ENCODE measurements around the gene CERS6.

The CERS6 gene

DNA sequence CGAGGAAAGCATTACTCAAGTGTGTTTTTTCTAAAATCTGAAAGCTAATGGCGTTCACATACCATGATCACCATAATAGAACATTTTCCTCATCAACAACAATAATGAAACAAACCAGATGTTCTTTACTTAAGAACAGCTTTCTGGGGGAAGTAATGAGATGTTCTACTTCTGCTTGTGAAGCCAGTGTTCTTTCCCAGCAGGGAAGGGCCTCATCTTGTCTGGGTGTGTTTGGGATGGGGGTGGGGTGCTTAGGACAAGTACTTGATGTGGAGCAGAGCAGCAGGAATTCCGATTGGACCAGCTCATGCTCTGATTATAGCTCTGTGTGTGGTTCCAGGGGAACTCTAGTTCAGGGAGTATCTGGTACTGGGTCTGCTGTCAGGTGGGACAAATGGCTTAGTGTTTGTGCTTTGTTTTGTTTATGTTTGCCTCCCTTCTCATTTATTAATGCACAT lies 183.4 kb downstream of the CERS6 start:
- Histone ChIP-seq H3K9me3 (ENCODE audit: severe bottlenecking) (no peaks in the 10 kb centered on the region), H3K36me3 (no peaks in the 10 kb centered on the region), H3K4me3 (ENCODE audit: low read depth, low read length) (no peak overlapping the region), H3K27ac (no peak overlapping the region), H3K27me3 (ENCODE audit: insufficient read depth, low read depth, severe bottlenecking) (no peaks in the 10 kb centered on the region)
- TF ChIP-seq, protein P1, sequence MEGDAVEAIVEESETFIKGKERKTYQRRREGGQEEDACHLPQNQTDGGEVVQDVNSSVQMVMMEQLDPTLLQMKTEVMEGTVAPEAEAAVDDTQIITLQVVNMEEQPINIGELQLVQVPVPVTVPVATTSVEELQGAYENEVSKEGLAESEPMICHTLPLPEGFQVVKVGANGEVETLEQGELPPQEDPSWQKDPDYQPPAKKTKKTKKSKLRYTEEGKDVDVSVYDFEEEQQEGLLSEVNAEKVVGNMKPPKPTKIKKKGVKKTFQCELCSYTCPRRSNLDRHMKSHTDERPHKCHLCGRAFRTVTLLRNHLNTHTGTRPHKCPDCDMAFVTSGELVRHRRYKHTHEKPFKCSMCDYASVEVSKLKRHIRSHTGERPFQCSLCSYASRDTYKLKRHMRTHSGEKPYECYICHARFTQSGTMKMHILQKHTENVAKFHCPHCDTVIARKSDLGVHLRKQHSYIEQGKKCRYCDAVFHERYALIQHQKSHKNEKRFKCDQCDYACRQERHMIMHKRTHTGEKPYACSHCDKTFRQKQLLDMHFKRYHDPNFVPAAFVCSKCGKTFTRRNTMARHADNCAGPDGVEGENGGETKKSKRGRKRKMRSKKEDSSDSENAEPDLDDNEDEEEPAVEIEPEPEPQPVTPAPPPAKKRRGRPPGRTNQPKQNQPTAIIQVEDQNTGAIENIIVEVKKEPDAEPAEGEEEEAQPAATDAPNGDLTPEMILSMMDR (IDR thresholded peaks at IDR 0.05; ENCODE audit: low read depth, low read length): no peak
- DNase-seq: no peak

DNA sequence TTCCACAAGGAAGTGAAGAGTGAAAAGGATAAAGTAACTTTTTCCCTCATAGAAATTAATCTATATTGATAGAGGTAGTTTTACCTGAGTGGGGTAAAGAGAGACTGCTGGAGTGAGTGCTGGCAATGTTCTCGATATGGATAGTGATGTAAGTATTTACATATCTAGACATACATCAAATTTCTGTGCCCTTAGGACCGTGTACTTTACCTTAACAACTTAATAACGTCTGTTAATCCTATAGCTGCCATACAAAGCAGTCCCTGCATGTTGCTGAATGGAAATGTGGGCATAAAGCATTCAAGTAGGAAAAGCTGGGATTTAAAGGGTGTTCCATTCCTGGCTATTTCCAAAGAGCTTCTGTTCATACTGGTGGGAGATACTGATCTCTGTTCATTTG lies 184.0 kb downstream of the CERS6 start:
- H3K9me3 ChIP-seq (ENCODE audit: severe bottlenecking): no peaks in the 10 kb centered on the region
- no peaks in the 10 kb centered on the region for H3K27me3 ChIP-seq (ENCODE audit: insufficient read depth, low read depth, severe bottlenecking)

DNA sequence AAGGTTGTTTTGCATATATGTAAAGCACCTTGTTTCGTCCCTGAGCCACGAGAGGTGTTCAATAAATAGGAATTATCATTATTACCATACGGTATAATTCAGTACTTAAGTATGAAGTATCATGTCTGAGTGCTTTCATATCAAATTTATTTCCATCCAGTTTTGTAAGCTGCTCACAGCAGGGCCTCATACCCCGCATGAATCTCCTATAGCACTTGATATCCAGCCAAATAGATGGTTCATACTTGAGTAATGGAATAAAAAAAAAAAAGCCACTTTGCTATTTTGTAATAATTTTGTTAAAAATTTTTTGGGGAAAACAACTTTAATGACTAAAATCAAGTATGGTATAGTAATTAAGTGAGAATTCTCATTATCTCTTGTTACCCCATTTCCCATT lies 185.6 kb downstream of the CERS6 start:
- no peaks in the 10 kb centered on the region for H3K36me3 ChIP-seq
- DNase-seq: no peak
- H3K27ac ChIP-seq: no peak overlapping the region
- no peak overlapping the region for H3K4me3 ChIP-seq (ENCODE audit: low read depth, low read length)
- TF ChIP-seq, protein P1 (IDR thresholded peaks at IDR 0.05; ENCODE audit: low read depth, low read length): no peak
- H3K9me3 ChIP-seq (ENCODE audit: severe bottlenecking): no peaks in the 10 kb centered on the region
- no peaks in the 10 kb centered on the region for H3K27me3 ChIP-seq (ENCODE audit: insufficient read depth, low read depth, severe bottlenecking)

More for the DNA sequence above, 184.0 kb downstream of the CERS6 start:
- DNase-seq: no peak
- H3K27ac ChIP-seq: no peak overlapping the region
- H3K4me3 ChIP-seq (ENCODE audit: low read depth, low read length): no peak overlapping the region
- TF ChIP-seq, protein P1 (IDR thresholded peaks at IDR 0.05; ENCODE audit: low read depth, low read length): no peak
- no peaks in the 10 kb centered on the region for H3K36me3 ChIP-seq

DNA sequence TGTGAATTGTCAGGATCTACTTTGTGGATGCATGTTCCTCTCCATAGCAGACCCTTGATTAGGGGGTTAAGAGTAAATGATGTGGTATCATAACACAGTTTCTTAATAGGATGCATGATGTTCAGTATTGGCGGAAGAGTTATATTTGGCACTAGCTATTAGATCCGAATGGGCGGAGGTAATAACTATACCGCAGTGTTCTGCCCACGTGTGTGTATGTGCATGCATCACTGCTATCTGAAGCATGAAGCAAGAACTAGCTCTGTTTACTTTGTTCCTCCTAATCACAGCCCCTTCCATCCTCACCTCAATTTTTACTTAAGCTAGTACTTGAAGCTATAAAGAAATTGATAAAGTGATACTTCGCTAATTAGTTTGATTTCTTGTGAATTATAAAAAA lies 186.8 kb downstream of the CERS6 start:
- Histone ChIP-seq H3K36me3 (no peaks in the 10 kb centered on the region), H3K9me3 (ENCODE audit: severe bottlenecking) (no peaks in the 10 kb centered on the region), H3K4me3 (ENCODE audit: low read depth, low read length) (no peak overlapping the region), H3K27me3 (ENCODE audit: insufficient read depth, low read depth, severe bottlenecking) (no peaks in the 10 kb centered on the region), H3K27ac (no peak overlapping the region)
- no peak for DNase-seq
- TF ChIP-seq, protein P1 (IDR thresholded peaks at IDR 0.05; ENCODE audit: low read depth, low read length): no peak

DNA sequence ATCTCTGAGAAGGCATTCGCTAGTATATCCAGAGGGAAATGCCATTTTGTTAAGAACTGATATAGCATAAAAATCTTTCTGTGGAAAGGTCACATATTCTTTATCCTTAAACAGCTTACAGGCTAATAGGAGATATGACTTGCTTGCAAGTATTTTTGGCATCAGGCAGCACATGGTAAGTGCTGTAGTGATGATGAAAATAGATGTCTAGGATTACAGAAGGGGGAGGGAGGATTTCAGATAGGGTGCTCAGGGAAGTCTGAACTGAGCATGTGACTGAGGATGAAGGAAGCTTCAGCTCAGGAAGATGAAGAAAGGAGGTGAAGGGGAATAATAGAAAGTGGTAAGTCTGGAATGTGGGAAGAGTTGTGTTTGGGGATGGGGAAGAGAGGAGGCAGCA lies 187.9 kb downstream of the CERS6 start:
- no peak for DNase-seq
- no peaks in the 10 kb centered on the region for H3K27me3 ChIP-seq (ENCODE audit: insufficient read depth, low read depth, severe bottlenecking)
- no peaks in the 10 kb centered on the region for H3K9me3 ChIP-seq (ENCODE audit: severe bottlenecking)
- TF ChIP-seq, protein P1 (IDR thresholded peaks at IDR 0.05; ENCODE audit: low read depth, low read length): no peak
- H3K27ac ChIP-seq: no peak overlapping the region
- no peak overlapping the region for H3K4me3 ChIP-seq (ENCODE audit: low read depth, low read length)
- no peaks in the 10 kb centered on the region for H3K36me3 ChIP-seq

DNA sequence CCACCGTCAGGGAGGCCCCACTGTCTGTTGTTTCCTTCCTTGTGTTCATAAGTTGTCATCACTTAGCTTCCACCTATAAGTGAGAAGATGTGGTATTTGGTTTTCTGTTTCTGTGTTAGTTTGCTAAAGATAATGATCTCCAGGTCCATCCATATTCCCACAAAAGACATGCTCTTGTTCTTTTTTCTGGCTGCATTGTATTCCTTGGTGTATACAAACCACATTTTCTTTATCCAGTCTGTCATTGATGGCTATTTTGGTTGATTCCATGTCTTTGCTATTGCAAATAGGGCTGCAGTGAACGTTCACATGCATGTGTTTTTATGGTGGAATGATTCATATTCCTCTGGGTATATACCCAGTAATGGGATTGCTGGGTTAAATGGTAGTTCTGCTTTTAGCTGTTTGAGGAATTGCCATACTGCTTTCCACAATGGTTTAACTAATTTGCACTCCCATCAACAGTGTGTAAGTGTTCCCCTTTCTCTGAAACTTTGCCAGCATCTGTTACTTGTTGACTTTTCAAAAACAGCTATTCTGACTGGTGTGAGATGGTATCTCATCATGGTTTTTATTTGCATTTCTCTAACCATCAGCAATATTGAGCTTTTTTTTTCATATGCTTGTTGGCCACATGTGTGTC lies 189.7 kb downstream of the CERS6 start:
- Histone ChIP-seq H3K36me3 (no peaks in the 10 kb centered on the region), H3K9me3 (ENCODE audit: severe bottlenecking) (no peaks in the 10 kb centered on the region), H3K4me3 (ENCODE audit: low read depth, low read length) (no peak overlapping the region), H3K27me3 (ENCODE audit: insufficient read depth, low read depth, severe bottlenecking) (no peaks in the 10 kb centered on the region), H3K27ac (no peak overlapping the region)
- no peak for DNase-seq
- TF ChIP-seq, protein P1 (IDR thresholded peaks at IDR 0.05; ENCODE audit: low read depth, low read length): no peak
